ENCODE data around the gene RBM17. TPM values are rescaled to one million over a fixed set of nuclear protein-coding genes. Genes with fewer than 3 reads are reported as not detected.

The RBM17 gene
- total RNA-seq, 1 experiment from 2014 or later = 28.4 TPM

GRCh38 chr10:6119962-6120361 is 31.1 kb downstream of the RBM17 start:
- no peaks in the 10 kb centered on the region for H3K27me3 ChIP-seq (ENCODE audit: low read length)
- H3K9ac ChIP-seq (ENCODE audit: low read length) = no peak overlapping the region
- H3K9me3 ChIP-seq (ENCODE audit: low read length) = no peaks in the 10 kb centered on the region
- no peak overlapping the region for H3K4me2 ChIP-seq (ENCODE audit: low read length)
- POLR2A ChIA-PET (ENCODE audit: unreplicated experiment) = no interaction called here
- H3K4me3 ChIP-seq (ENCODE audit: low read length) = no peak overlapping the region
- no peak for ATAC-seq
- no peaks in the 10 kb centered on the region for H3F3A ChIP-seq (ENCODE audit: low read length, unreplicated experiment)
- no peak overlapping the region for H3K27ac ChIP-seq (ENCODE audit: low read length)
- no peaks in the 10 kb centered on the region for H3K9me2 ChIP-seq (replicated peaks; ENCODE audit: low read length)
- TF ChIP-seq CTCF (conservative IDR thresholded peaks at IDR 0.05; ENCODE audit: low read depth, low read length) = no peak
- no peak for TF ChIP-seq EZH2 (IDR thresholded peaks at IDR 0.05; ENCODE audit: low read length, unreplicated experiment)
- no peak for TF ChIP-seq EZH2phosphoT487 (IDR thresholded peaks at IDR 0.05; ENCODE audit: borderline replicate concordance, low read length)
- no peaks in the 10 kb centered on the region for H4K20me1 ChIP-seq (ENCODE audit: low read length)
- no peaks in the 10 kb centered on the region for H3K36me3 ChIP-seq (ENCODE audit: low read depth, low read length)
- no peaks in the 10 kb centered on the region for H3K79me2 ChIP-seq (ENCODE audit: low read length)
- CTCF ChIA-PET = no interaction called here
- DNase-seq = peak; percentile 8
- H3K4me1 ChIP-seq (ENCODE audit: insufficient read depth, low read length) = peaks cover 8% of the 10 kb centered on the region
- no peak overlapping the region for H2AFZ ChIP-seq (ENCODE audit: low read length)
- BruUV-seq (replicated peaks) = TSS peak; percentile 26
- intact Hi-C loops (cut with micrococcal nuclease) = no loop called here

- no peaks in the 10 kb centered on the region for H3K27me3 ChIP-seq (ENCODE audit: low read length)
- H2AFZ ChIP-seq (ENCODE audit: low read length) = no peak overlapping the region
- H3K4me3 ChIP-seq (ENCODE audit: low read length) = no peak overlapping the region
- H3K4me1 ChIP-seq (ENCODE audit: insufficient read depth, low read length) = 0 out of 2 replicates have a peak, but pooled peaks cover under 1% of the 10 kb centered on the region
- no peaks in the 10 kb centered on the region for H4K20me1 ChIP-seq (ENCODE audit: low read length)
- no peak overlapping the region for H3K27ac ChIP-seq (ENCODE audit: low read length)
- H3K9me2 ChIP-seq (replicated peaks; ENCODE audit: low read length) = no peaks in the 10 kb centered on the region
- TF ChIP-seq CTCF (conservative IDR thresholded peaks at IDR 0.05; ENCODE audit: low read depth, low read length) (no peak), EZH2 (IDR thresholded peaks at IDR 0.05; ENCODE audit: low read length, unreplicated experiment) (no peak), EZH2phosphoT487 (IDR thresholded peaks at IDR 0.05; ENCODE audit: borderline replicate concordance, low read length) (no peak)
- ChIA-PET CTCF (no interaction called here), POLR2A (ENCODE audit: unreplicated experiment) (no interaction called here)
- no peak overlapping the region for H3K4me2 ChIP-seq (ENCODE audit: low read length)
- no peak for ATAC-seq
- no peak overlapping the region for H3K9ac ChIP-seq (ENCODE audit: low read length)
- BruUV-seq (replicated peaks) = no TSS peak
- intact Hi-C loops (cut with micrococcal nuclease) = no loop called here
- H3K79me2 ChIP-seq (ENCODE audit: low read length) = no peaks in the 10 kb centered on the region
- H3K9me3 ChIP-seq (ENCODE audit: low read length) = no peaks in the 10 kb centered on the region
- no peaks in the 10 kb centered on the region for H3K36me3 ChIP-seq (ENCODE audit: low read depth, low read length)
- H3F3A ChIP-seq (ENCODE audit: low read length, unreplicated experiment) = no peaks in the 10 kb centered on the region
- no peak for DNase-seq
Observed at GRCh38 chr10:6120691-6121090, 31.9 kb downstream of the RBM17 start.

GRCh38 chr10:6121146-6121545 is 32.3 kb downstream of the RBM17 start:
- H3K27me3 ChIP-seq (ENCODE audit: low read length) = no peaks in the 10 kb centered on the region
- no peaks in the 10 kb centered on the region for H3K9me3 ChIP-seq (ENCODE audit: low read length)
- no peak overlapping the region for H2AFZ ChIP-seq (ENCODE audit: low read length)
- DNase-seq (no peak), ATAC-seq (no peak)
- H3K79me2 ChIP-seq (ENCODE audit: low read length) = no peaks in the 10 kb centered on the region
- H3K4me2 ChIP-seq (ENCODE audit: low read length) = no peak overlapping the region
- no peak overlapping the region for H3K27ac ChIP-seq (ENCODE audit: low read length)
- H3K36me3 ChIP-seq (ENCODE audit: low read depth, low read length) = no peaks in the 10 kb centered on the region
- H3F3A ChIP-seq (ENCODE audit: low read length, unreplicated experiment) = no peaks in the 10 kb centered on the region
- intact Hi-C loops (cut with micrococcal nuclease) = no loop called here
- ChIA-PET CTCF (no interaction called here), POLR2A (ENCODE audit: unreplicated experiment) (no interaction called here)
- H3K9me2 ChIP-seq (replicated peaks; ENCODE audit: low read length) = no peaks in the 10 kb centered on the region
- H3K4me3 ChIP-seq (ENCODE audit: low read length) = no peak overlapping the region
- no TSS peak for BruUV-seq (replicated peaks)
- no peaks in the 10 kb centered on the region for H4K20me1 ChIP-seq (ENCODE audit: low read length)
- no peak overlapping the region for H3K9ac ChIP-seq (ENCODE audit: low read length)
- H3K4me1 ChIP-seq (ENCODE audit: insufficient read depth, low read length) = no peaks in the 10 kb centered on the region
- no peak for TF ChIP-seq EZH2 (IDR thresholded peaks at IDR 0.05; ENCODE audit: low read length, unreplicated experiment)
- TF ChIP-seq EZH2phosphoT487 (IDR thresholded peaks at IDR 0.05; ENCODE audit: borderline replicate concordance, low read length) = no peak

Data from PC-3 (cell line).